Measurements from ENCODE around the gene FAM20C. TPM values are rescaled to one million over a fixed set of nuclear protein-coding genes. Genes with fewer than 3 reads are reported as not detected.

The FAM20C gene
- total RNA-seq, 1 donor from 2014 or later, result 119 TPM

GRCh38 chr7:302054-302992 lies 110.0 kb downstream of the FAM20C start:
- no peak for DNase-seq (ENCODE audit: low read depth)

GRCh38 chr7:303425-303824 lies 111.1 kb downstream of the FAM20C start:
- no peak for DNase-seq (ENCODE audit: low read depth)

GRCh38 chr7:303884-304573 lies 111.7 kb downstream of the FAM20C start:
- DNase-seq (ENCODE audit: low read depth), result no peak

- no peak for DNase-seq (ENCODE audit: low read depth)
Measured at GRCh38 chr7:304574-305409, 112.4 kb downstream of the FAM20C start.

GRCh38 chr7:305410-306151 lies 113.2 kb downstream of the FAM20C start:
- no peak for DNase-seq (ENCODE audit: low read depth)

GRCh38 chr7:307970-308369 lies 115.6 kb downstream of the FAM20C start:
- DNase-seq (ENCODE audit: low read depth), result no peak

- no peak for DNase-seq (ENCODE audit: low read depth)
Measured at GRCh38 chr7:309586-310228, 117.3 kb downstream of the FAM20C start.

Other genes starting within 250 kb of the FAM20C start
- gene FOXL3, start 97.6 kb downstream of the FAM20C start, total RNA-seq, result not detected in 2 replicates